HEK293 (cell line): ENCODE results near the gene PTGIS.

Experiments
- ZNF423 ChIP-seq: fragments of 450-650 bp; formaldehyde crosslinking; IDR thresholded peaks from 2 replicates; pipeline ENCODE4 v1.5.1; 2016; ENCODE audit warnings: missing biosample characterization, missing genetic modification characterization
- ZNF660 ChIP-seq: fragments of 450-650 bp; IDR thresholded peaks from 2 replicates; pipeline ENCODE4 v1.5.1; 2018; ENCODE audit warnings: missing biosample characterization, mild to moderate bottlenecking, missing genetic modification characterization
- TF ChIP-seq, protein P1 (sequence below): fragments of 450-650 bp; formaldehyde crosslinking; conservative IDR thresholded peaks from 2 replicates; pipeline ENCODE4 v1.5.1; 2016; ENCODE audit warnings: low read depth, missing biosample characterization, missing genetic modification characterization
- TF ChIP-seq, protein P2 (sequence below): fragments of 450-650 bp; formaldehyde crosslinking; IDR thresholded peaks from 2 replicates; pipeline ENCODE4 v1.5.1; 2016; ENCODE audit warnings: missing biosample characterization, missing genetic modification characterization, low read depth
- TF ChIP-seq, protein P3 (sequence below): fragments of 450-650 bp; IDR thresholded peaks from 2 replicates; pipeline ENCODE4 v1.5.1; 2018; ENCODE audit warnings: missing biosample characterization, missing genetic modification characterization
- TF ChIP-seq, protein P4 (sequence below): fragments of 450-650 bp; formaldehyde crosslinking; IDR thresholded peaks from 2 replicates; pipeline ENCODE4 v1.5.1; 2016; ENCODE audit warnings: missing biosample characterization, missing genetic modification characterization
- TF ChIP-seq, protein P5 (sequence below): fragments of 450-650 bp; formaldehyde crosslinking; IDR thresholded peaks from 2 replicates; pipeline ENCODE4 v1.5.1; 2016; ENCODE audit warnings: missing biosample characterization, missing genetic modification characterization, low read depth

DNA sequence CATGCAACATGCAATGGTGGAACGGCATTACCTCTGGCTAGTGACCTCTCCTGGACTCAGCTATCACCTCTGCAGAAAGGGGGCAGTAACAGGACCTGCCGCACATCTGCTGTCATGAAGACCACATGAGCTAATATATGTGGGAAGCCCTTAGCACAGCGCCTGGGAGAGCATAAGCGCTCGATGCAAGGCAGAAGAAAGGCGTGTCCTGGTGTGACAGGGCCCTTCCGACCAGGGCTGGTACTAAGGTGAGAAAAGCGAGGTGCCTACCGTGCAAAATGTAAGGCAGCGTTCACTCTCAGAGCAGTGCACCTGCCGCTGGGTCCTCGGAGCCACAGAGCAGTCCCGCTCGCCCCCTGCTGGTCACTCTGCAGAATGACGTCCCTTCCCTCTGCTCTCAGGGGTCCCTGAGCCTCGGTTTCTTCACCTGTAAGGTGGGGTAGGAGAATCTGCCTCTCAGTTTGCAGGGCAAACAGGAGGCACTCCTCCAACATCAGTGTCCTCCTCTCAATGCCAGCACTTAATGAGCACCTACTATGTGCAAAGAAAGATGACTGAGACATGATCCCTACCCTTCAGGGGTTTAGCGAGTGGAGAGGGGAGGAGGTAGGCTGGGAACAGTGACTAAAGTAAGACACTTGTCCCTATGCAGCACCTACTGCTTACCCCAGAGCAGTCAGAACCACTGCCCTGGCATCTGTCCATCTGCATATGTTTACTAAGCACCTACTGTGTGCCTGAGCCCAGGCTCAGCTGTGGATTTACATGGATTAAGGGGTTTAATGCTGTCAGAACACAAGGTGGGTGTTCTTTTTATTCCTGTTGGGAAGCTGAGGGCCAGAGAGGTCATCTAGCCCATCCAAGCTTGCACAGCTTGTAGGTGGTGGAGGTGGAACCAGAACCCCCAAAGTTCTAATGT is 41.1 kb upstream of the PTGIS start:
- TF ChIP-seq, protein P1, sequence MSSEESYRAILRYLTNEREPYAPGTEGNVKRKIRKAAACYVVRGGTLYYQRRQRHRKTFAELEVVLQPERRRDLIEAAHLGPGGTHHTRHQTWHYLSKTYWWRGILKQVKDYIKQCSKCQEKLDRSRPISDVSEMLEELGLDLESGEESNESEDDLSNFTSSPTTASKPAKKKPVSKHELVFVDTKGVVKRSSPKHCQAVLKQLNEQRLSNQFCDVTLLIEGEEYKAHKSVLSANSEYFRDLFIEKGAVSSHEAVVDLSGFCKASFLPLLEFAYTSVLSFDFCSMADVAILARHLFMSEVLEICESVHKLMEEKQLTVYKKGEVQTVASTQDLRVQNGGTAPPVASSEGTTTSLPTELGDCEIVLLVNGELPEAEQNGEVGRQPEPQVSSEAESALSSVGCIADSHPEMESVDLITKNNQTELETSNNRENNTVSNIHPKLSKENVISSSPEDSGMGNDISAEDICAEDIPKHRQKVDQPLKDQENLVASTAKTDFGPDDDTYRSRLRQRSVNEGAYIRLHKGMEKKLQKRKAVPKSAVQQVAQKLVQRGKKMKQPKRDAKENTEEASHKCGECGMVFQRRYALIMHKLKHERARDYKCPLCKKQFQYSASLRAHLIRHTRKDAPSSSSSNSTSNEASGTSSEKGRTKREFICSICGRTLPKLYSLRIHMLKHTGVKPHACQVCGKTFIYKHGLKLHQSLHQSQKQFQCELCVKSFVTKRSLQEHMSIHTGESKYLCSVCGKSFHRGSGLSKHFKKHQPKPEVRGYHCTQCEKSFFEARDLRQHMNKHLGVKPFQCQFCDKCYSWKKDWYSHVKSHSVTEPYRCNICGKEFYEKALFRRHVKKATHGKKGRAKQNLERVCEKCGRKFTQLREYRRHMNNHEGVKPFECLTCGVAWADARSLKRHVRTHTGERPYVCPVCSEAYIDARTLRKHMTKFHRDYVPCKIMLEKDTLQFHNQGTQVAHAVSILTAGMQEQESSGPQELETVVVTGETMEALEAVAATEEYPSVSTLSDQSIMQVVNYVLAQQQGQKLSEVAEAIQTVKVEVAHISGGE (tag by site-specific recombination) = no peak
- TF ChIP-seq ZNF660 (tag by site-specific recombination) (no peak), ZNF423 (tag by site-specific recombination) (no peak)
- TF ChIP-seq, protein P2, sequence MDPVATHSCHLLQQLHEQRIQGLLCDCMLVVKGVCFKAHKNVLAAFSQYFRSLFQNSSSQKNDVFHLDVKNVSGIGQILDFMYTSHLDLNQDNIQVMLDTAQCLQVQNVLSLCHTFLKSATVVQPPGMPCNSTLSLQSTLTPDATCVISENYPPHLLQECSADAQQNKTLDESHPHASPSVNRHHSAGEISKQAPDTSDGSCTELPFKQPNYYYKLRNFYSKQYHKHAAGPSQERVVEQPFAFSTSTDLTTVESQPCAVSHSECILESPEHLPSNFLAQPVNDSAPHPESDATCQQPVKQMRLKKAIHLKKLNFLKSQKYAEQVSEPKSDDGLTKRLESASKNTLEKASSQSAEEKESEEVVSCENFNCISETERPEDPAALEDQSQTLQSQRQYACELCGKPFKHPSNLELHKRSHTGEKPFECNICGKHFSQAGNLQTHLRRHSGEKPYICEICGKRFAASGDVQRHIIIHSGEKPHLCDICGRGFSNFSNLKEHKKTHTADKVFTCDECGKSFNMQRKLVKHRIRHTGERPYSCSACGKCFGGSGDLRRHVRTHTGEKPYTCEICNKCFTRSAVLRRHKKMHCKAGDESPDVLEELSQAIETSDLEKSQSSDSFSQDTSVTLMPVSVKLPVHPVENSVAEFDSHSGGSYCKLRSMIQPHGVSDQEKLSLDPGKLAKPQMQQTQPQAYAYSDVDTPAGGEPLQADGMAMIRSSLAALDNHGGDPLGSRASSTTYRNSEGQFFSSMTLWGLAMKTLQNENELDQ (tag by site-specific recombination) = no peak
- TF ChIP-seq, protein P3, sequence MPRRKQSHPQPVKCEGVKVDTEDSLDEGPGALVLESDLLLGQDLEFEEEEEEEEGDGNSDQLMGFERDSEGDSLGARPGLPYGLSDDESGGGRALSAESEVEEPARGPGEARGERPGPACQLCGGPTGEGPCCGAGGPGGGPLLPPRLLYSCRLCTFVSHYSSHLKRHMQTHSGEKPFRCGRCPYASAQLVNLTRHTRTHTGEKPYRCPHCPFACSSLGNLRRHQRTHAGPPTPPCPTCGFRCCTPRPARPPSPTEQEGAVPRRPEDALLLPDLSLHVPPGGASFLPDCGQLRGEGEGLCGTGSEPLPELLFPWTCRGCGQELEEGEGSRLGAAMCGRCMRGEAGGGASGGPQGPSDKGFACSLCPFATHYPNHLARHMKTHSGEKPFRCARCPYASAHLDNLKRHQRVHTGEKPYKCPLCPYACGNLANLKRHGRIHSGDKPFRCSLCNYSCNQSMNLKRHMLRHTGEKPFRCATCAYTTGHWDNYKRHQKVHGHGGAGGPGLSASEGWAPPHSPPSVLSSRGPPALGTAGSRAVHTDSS (tag by site-specific recombination) = no peak
- TF ChIP-seq, protein P4, sequence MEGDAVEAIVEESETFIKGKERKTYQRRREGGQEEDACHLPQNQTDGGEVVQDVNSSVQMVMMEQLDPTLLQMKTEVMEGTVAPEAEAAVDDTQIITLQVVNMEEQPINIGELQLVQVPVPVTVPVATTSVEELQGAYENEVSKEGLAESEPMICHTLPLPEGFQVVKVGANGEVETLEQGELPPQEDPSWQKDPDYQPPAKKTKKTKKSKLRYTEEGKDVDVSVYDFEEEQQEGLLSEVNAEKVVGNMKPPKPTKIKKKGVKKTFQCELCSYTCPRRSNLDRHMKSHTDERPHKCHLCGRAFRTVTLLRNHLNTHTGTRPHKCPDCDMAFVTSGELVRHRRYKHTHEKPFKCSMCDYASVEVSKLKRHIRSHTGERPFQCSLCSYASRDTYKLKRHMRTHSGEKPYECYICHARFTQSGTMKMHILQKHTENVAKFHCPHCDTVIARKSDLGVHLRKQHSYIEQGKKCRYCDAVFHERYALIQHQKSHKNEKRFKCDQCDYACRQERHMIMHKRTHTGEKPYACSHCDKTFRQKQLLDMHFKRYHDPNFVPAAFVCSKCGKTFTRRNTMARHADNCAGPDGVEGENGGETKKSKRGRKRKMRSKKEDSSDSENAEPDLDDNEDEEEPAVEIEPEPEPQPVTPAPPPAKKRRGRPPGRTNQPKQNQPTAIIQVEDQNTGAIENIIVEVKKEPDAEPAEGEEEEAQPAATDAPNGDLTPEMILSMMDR (tag by site-specific recombination) = peak; percentile 94
- TF ChIP-seq, protein P5, sequence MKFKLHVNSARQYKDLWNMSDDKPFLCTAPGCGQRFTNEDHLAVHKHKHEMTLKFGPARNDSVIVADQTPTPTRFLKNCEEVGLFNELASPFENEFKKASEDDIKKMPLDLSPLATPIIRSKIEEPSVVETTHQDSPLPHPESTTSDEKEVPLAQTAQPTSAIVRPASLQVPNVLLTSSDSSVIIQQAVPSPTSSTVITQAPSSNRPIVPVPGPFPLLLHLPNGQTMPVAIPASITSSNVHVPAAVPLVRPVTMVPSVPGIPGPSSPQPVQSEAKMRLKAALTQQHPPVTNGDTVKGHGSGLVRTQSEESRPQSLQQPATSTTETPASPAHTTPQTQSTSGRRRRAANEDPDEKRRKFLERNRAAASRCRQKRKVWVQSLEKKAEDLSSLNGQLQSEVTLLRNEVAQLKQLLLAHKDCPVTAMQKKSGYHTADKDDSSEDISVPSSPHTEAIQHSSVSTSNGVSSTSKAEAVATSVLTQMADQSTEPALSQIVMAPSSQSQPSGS (tag by site-specific recombination) = no peak
